PC-3 (cell line): ENCODE data around the gene ACAD11.

Source experiments
- EZH2 ChIP-seq: fragments of 300-600 bp; sonication (generic); IDR thresholded peaks from one replicate; pipeline ENCODE4 v1.6.1; 2017; ENCODE audit warnings: antibody characterized with exemption, mild to moderate bottlenecking, low read length; ENCODE audit not compliant: unreplicated experiment
- TF ChIP-seq, protein P1 (sequence below): fragments of 300-600 bp; sonication (generic); conservative IDR thresholded peaks from 2 replicates; pipeline ENCODE4 v1.5.1; 2017; ENCODE audit warnings: antibody characterized with exemption, low read depth, mild to moderate bottlenecking, low read length

DNA sequence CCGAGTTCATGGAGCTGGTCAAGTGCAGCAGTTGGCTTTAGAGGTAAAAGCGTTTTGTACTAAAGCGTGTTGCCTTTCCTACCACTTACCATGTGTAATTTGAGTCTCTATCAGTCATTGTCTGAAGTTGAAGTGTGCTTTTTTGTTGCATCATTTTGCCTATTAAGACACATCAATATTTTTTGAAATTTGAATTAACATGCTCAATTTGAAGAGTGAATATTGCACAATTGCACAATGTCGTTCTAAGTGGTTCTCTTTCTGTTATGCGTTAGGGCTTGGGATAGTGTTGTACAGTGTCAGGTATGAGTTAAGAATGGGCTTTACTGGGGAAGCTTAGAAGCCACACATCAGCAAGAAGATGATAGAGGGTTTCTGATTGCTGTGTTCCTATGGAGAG is 146.6 kb downstream of the ACAD11 start:
- TF ChIP-seq, protein P1, sequence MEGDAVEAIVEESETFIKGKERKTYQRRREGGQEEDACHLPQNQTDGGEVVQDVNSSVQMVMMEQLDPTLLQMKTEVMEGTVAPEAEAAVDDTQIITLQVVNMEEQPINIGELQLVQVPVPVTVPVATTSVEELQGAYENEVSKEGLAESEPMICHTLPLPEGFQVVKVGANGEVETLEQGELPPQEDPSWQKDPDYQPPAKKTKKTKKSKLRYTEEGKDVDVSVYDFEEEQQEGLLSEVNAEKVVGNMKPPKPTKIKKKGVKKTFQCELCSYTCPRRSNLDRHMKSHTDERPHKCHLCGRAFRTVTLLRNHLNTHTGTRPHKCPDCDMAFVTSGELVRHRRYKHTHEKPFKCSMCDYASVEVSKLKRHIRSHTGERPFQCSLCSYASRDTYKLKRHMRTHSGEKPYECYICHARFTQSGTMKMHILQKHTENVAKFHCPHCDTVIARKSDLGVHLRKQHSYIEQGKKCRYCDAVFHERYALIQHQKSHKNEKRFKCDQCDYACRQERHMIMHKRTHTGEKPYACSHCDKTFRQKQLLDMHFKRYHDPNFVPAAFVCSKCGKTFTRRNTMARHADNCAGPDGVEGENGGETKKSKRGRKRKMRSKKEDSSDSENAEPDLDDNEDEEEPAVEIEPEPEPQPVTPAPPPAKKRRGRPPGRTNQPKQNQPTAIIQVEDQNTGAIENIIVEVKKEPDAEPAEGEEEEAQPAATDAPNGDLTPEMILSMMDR, result no peak
- no peak for TF ChIP-seq EZH2
